ENCODE measurements around the gene SPPL3. TPM values are rescaled to one million over a fixed set of nuclear protein-coding genes. Genes with fewer than 3 reads are reported as not detected.

Gene SPPL3
- total and polyA plus RNA-seq, 4 donors, result 7.4 to 12.6 (median 8.7) TPM

DNA sequence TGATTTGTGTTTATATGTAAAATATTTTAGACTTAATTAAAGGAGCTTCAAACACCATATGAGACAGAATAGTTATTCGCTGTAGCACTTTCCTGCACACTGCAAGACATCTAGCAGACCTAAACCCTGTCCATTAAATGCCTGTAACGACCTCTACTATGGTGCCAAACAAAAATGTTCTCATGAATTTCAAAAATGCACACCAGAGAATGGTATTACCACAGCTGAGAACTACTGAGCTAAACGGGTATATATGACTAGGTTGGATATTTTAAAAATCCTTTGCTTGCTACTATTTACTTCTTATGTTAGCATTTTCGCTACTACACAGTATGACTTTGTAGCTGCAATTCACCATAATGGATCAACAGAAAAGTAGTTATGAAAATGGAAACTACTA is 34.8 kb downstream of the SPPL3 start (continued):
- TF ChIP-seq REST (IDR thresholded peaks at IDR 0.05) (no peak), FOXA1 (IDR thresholded peaks at IDR 0.05) (no peak), EGR1 (IDR thresholded peaks at IDR 0.05; ENCODE audit: low read depth in 2 of 2) (no peak), RAD21 (IDR thresholded peaks at IDR 0.05) (no peak), GABPA (IDR thresholded peaks at IDR 0.05 in 1 of 2, conservative IDR thresholded peaks at IDR 0.05 in 1 of 2) (no peak)

DNA sequence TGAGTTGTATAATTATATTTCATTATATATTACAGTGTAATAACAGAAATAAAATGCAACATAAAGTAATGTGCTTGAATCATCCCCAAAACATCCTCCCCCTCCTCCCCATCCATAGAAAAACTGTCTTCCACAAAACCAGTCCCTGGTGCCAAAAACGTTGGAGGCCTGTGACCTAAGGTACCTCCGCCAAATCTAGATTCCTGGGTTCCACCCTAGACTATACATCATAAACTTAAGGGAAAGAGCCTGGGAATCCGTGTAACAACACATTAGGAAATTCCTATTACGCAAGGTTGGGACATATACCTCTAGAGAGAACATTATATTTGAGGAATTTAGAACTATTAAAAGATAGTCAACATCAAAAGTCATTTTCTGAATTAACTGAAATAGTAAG is 38.0 kb downstream of the SPPL3 start:
- H3K27ac ChIP-seq (ENCODE audit: low read depth in 1 of 2, low read length in 2 of 2), result no peak overlapping the region
- DNase-seq (ENCODE audit: low spot score), result no peak
- H3K9ac ChIP-seq (ENCODE audit: low read depth in 1 of 2, low read length in 2 of 2), result no peak overlapping the region
- no peaks in the 10 kb centered on the region for H3K36me3 ChIP-seq (ENCODE audit: control insufficient read depth in 4 of 4, insufficient read depth in 3 of 4, low read depth in 1 of 4, low read length in 3 of 4)
- 69% methylated on average over 4 of the region's 4 CpGs for WGBS
- H3K27me3 ChIP-seq (ENCODE audit: control insufficient read depth in 4 of 4, insufficient read depth in 4 of 4, low read length in 3 of 4), result no peaks in the 10 kb centered on the region
- no peaks in the 10 kb centered on the region for H3K9me3 ChIP-seq (ENCODE audit: control insufficient read depth in 4 of 4, low read length in 3 of 4)
- H3K4me1 ChIP-seq (ENCODE audit: control insufficient read depth in 4 of 4, insufficient read depth in 4 of 4, low read length in 3 of 4), result peaks cover 0 to 4% (median under 1%) of the 10 kb centered on the region in 4 donors
- no peak for TF ChIP-seq FOXA1 (IDR thresholded peaks at IDR 0.05)
- no peak for TF ChIP-seq REST (IDR thresholded peaks at IDR 0.05)
- TF ChIP-seq HNF4A (conservative IDR thresholded peaks at IDR 0.05), result no peak
- TF ChIP-seq HNF4G (IDR thresholded peaks at IDR 0.05), result no peak
- no peak for TF ChIP-seq JUND (IDR thresholded peaks at IDR 0.05)
- no peak for TF ChIP-seq MAX (IDR thresholded peaks at IDR 0.05)
- no peak for TF ChIP-seq FOXA2 (IDR thresholded peaks at IDR 0.05)
- TF ChIP-seq EGR1 (IDR thresholded peaks at IDR 0.05; ENCODE audit: low read depth in 2 of 2), result no peak
- no peak for TF ChIP-seq RAD21 (IDR thresholded peaks at IDR 0.05)
- no peak for TF ChIP-seq CTCF (IDR thresholded peaks at IDR 0.05; ENCODE audit: low read depth, low read length, missing input control)
- no peak for TF ChIP-seq RXRA (IDR thresholded peaks at IDR 0.05)
- TF ChIP-seq NR2F2 (IDR thresholded peaks at IDR 0.05), result no peak
- H3K4me3 ChIP-seq (ENCODE audit: low read depth in 1 of 3, low read length in 3 of 3), result no peak overlapping the region

Measured in liver (tissue), 9 donors.